GM12878 (cell line): Measurements from ENCODE around the gene SGSH. TPM values are rescaled to one million over a fixed set of nuclear protein-coding genes. Genes with fewer than 3 reads are reported as not detected.

ENCODE experiments used
- ATAC-seq: fragments of 200-7000 bp; cut with Tn5 transposase; 3 replicates; pipeline ENCODE4 v1.9.1; 2020; ENCODE audit warnings: mild to moderate bottlenecking, moderate library complexity
- BruUV-seq: library from RNA; stranded (reverse); fragments of 400-500 nt; replicated peaks from 2 replicates; lab custom pipeline; 2021; lab: Mats Ljungman, UMichigan
- CTCF ChIA-PET: fragments of 300-600 bp; sonication (Branson Sonifier 250); formaldehyde crosslinking; extraction: SDS; loops from one replicate; lab custom pipeline; 2021; ENCODE audit warnings: inconsistent platforms; lab: Yijun Ruan, JAX
- POLR2A ChIA-PET: fragments of 350-600 bp; formaldehyde crosslinking; extraction: SDS; loops from one replicate; lab custom pipeline; 2021; ENCODE audit warnings: inconsistent platforms; lab: Charles Lee
- RAD21 ChIA-PET: fragments of 300-600 bp; sonication (Branson Sonifier 250); formaldehyde crosslinking; loops from one replicate; lab custom pipeline; 2023; ENCODE audit warnings: antibody characterized with exemption; ENCODE audit not compliant: unreplicated experiment; lab: Charles Lee
- SMC1A ChIA-PET: fragments of 300-600 bp; sonication (Branson Sonifier 250); formaldehyde crosslinking; loops from one replicate; lab custom pipeline; 2023; ENCODE audit not compliant: unreplicated experiment, uncharacterized antibody; lab: Charles Lee
- DNase-seq: peaks from one replicate; pipeline ENCODE4 v3.0.0-alpha.2; 2011; ENCODE audit warnings: low read depth, low spot score
- FAIRE-seq: peaks from 3 replicates; lab custom pipeline; 2011; peaks lifted over from hg19 to GRCh38; lab: Jason Lieb, UNC
- H2AFZ ChIP-seq: 2 replicates; pipeline ENCODE4 v1.6.0; 2011; ENCODE audit warnings: low read depth, low read length, control low read depth; ENCODE audit not compliant: control insufficient read depth
- H3K27ac ChIP-seq: 2 replicates; pipeline ENCODE4 v1.5.1; 2011; ENCODE audit warnings: control low read depth; ENCODE audit not compliant: control insufficient read depth, insufficient read depth
- H3K27me3 ChIP-seq, 2 experiments: replicated peaks in 1 of 2; 2 replicates each; pipeline versions ENCODE4 v1.6.0 to v1.6.1; 2011; ENCODE audit warnings: low read length in 1 of 2; ENCODE audit not compliant: control insufficient read depth in 2 of 2, insufficient read depth in 2 of 2
- H3K36me3 ChIP-seq, 2 experiments: 2 replicates each; pipeline ENCODE4 v1.5.1; 2011; ENCODE audit warnings: low read length in 1 of 2; ENCODE audit not compliant: control insufficient read depth in 2 of 2, insufficient read depth in 2 of 2
- H3K4me1 ChIP-seq: 2 replicates; pipeline ENCODE4 v1.6.1; 2011; ENCODE audit warnings: mild to moderate bottlenecking, low read length, moderate library complexity, mixed read lengths; ENCODE audit not compliant: control insufficient read depth, insufficient read depth
- H3K4me2 ChIP-seq: 2 replicates; pipeline ENCODE4 v1.6.0; 2011; ENCODE audit warnings: control low read depth; ENCODE audit not compliant: control insufficient read depth, insufficient read depth
- H3K4me3 ChIP-seq: fragments of 200-600 bp; sonication (generic); 2 replicates; pipeline ENCODE4 v1.5.1; 2016
- H3K79me2 ChIP-seq: 2 replicates; pipeline ENCODE4 v1.6.0; 2011; ENCODE audit warnings: low read length; ENCODE audit not compliant: control insufficient read depth, insufficient read depth
- H3K9ac ChIP-seq: 2 replicates; pipeline ENCODE4 v1.8.0; 2011; ENCODE audit warnings: low read length, control low read depth, mixed read lengths; ENCODE audit not compliant: control insufficient read depth, insufficient read depth
- H3K9me3 ChIP-seq: replicated peaks from 3 replicates; pipeline ENCODE4 v1.5.1; 2011; ENCODE audit warnings: mild to moderate bottlenecking, low read length; ENCODE audit not compliant: control insufficient read depth, insufficient read depth
- H4K20me1 ChIP-seq: 2 replicates; pipeline ENCODE4 v1.6.0; 2011; ENCODE audit not compliant: control insufficient read depth, insufficient read depth
- CREM ChIP-seq: IDR thresholded peaks from 2 replicates; pipeline ENCODE4 v1.6.1; 2014; ENCODE audit warnings: antibody characterized with exemption, low read depth
- HSF1 ChIP-seq: fragments of 150-350 bp; IDR thresholded peaks from 2 replicates; pipeline ENCODE4 v1.6.1; 2014; ENCODE audit warnings: mild to moderate bottlenecking, low read depth, low read length
- IKZF1 ChIP-seq: fragments of 450-650 bp; conservative IDR thresholded peaks from 2 replicates; pipeline ENCODE4 v1.6.1; 2017; ENCODE audit warnings: antibody characterized with exemption, mild to moderate bottlenecking
- JUND ChIP-seq: IDR thresholded peaks from 2 replicates; pipeline ENCODE4 v1.6.1; 2012; ENCODE audit warnings: low read depth, mild to moderate bottlenecking, low read length, improper control_type of control experiment, moderate library complexity
- NFXL1 ChIP-seq: fragments of 450-650 bp; IDR thresholded peaks from 2 replicates; pipeline ENCODE4 v1.6.1; 2017; ENCODE audit warnings: antibody characterized with exemption, mild to moderate bottlenecking, borderline replicate concordance
- NFYA ChIP-seq: IDR thresholded peaks from 2 replicates; pipeline ENCODE4 v1.6.1; 2011; ENCODE audit warnings: low read depth, mild to moderate bottlenecking, low read length, improper control_type of control experiment, borderline replicate concordance
- PML ChIP-seq: IDR thresholded peaks from 2 replicates; pipeline ENCODE4 v1.6.1; 2012; ENCODE audit warnings: low read length, inconsistent platforms
- POLR2A ChIP-seq: IDR thresholded peaks from 2 replicates; pipeline ENCODE4 v1.6.1; 2011; ENCODE audit warnings: low read depth, mild to moderate bottlenecking, low read length
- POLR2AphosphoS2 ChIP-seq: IDR thresholded peaks from 2 replicates; pipeline ENCODE4 v1.6.1; 2011; ENCODE audit warnings: low read depth, mild to moderate bottlenecking, low read length, improper control_type of control experiment, moderate library complexity
- RB1 ChIP-seq: fragments of 450-650 bp; formaldehyde crosslinking; IDR thresholded peaks from 2 replicates; pipeline ENCODE4 v1.6.1; 2017; ENCODE audit warnings: mild to moderate bottlenecking, borderline replicate concordance
- SKIL ChIP-seq: fragments of 450-650 bp; IDR thresholded peaks from 2 replicates; pipeline ENCODE4 v1.6.1; 2017; ENCODE audit warnings: mild to moderate bottlenecking, low read depth, inconsistent platforms; ENCODE audit not compliant: poor library complexity, severe bottlenecking
- SPI1 ChIP-seq: IDR thresholded peaks from 2 replicates; pipeline ENCODE4 v1.6.1; 2011; ENCODE audit warnings: low read depth, mild to moderate bottlenecking, low read length, moderate library complexity, borderline replicate concordance; ENCODE audit not compliant: insufficient read depth
- STAT3 ChIP-seq: IDR thresholded peaks from 2 replicates; pipeline ENCODE4 v1.6.1; 2011; ENCODE audit warnings: low read depth, low read length, improper control_type of control experiment
- SUPT20H ChIP-seq: IDR thresholded peaks from 2 replicates; pipeline ENCODE4 v1.6.1; 2011; ENCODE audit warnings: low read depth, mild to moderate bottlenecking, low read length, moderate library complexity, borderline replicate concordance; ENCODE audit not compliant: control insufficient read depth
- SUZ12 ChIP-seq: fragments of 200-600 bp; sonication (generic); IDR thresholded peaks from one replicate; pipeline ENCODE4 v1.6.1; 2018; ENCODE audit warnings: antibody characterized with exemption, mild to moderate bottlenecking; ENCODE audit not compliant: unreplicated experiment
- TBL1XR1 ChIP-seq: IDR thresholded peaks from 2 replicates; pipeline ENCODE4 v1.6.1; 2012; ENCODE audit warnings: low read depth, low read length, improper control_type of control experiment
- TCF3 ChIP-seq: IDR thresholded peaks from 2 replicates; pipeline ENCODE4 v1.6.1; 2012; ENCODE audit warnings: low read depth, mild to moderate bottlenecking, low read length, borderline replicate concordance; ENCODE audit not compliant: insufficient read depth
- ZNF24 ChIP-seq: fragments of 450-650 bp; IDR thresholded peaks from 2 replicates; pipeline ENCODE4 v1.6.1; 2017; ENCODE audit warnings: antibody characterized with exemption, mild to moderate bottlenecking
- WGBS: methylation state at CpG from one replicate; pipeline ENCODE4 v1.1.6; 2016; ENCODE audit warnings: low lambda C conversion rate; ENCODE audit not compliant: insufficient replicate concordance, insufficient coverage; ENCODE audit errors: missing lambda C conversion rate; 5-methylcytosine and 5-hydroxymethylcytosine counted together
- in situ Hi-C: fragments of 300-500 bp; cut with MboI; formaldehyde crosslinking; loops from 9 replicates; pipeline ENCODE4 v1.14.3; 2018; ENCODE audit warnings: mixed read lengths
- intact Hi-C: fragments of 100-400 bp; cut with micrococcal nuclease; formaldehyde crosslinking; loops from one replicate; pipeline ENCODE4 v1.14.2; 2022; ENCODE audit not compliant: unreplicated experiment
- polyA plus RNA-seq, 11 experiments: library from polyadenylated mRNA; depleted of rRNA in 4 of 11; unstranded in 6 of 11; stranded (reverse) in 5 of 11; fragments of >200 nt; fragmentation: Nextera tagmentation in 4 of 11; fragmentation: Illumina TruSeq in 1 of 11; extraction: Ambion mirVana in 4 of 11; extraction: Trizol in 1 of 11; gene quantifications; 1 replicate in 1 of 11; 2 replicates in 10 of 11; pipeline versions ENCODE4 v1.2.1 to v1.2.3, GENCODE V29; 2011 to 2016; ENCODE audit warnings: inconsistent platforms in 2 of 11, missing spikeins in 2 of 11, low read depth in 1 of 11
- total RNA-seq, 4 experiments: library from RNA; depleted of rRNA in 3 of 4; stranded (reverse); fragments of >200 nt in 3 of 4; fragmentation: Illumina TruSeq in 1 of 4; extraction: Trizol in 1 of 4; gene quantifications; 2 replicates each; pipeline versions ENCODE4 v1.2.1 to v1.2.3, GENCODE V29; 2013 to 2021
- TF ChIP-seq, protein P1 (sequence below): IDR thresholded peaks from 2 replicates; pipeline ENCODE4 v1.6.1; 2011; ENCODE audit warnings: borderline replicate concordance, low read depth, mild to moderate bottlenecking, moderate library complexity, low read length; ENCODE audit not compliant: insufficient read depth, poor library complexity, severe bottlenecking

SGSH gene
- total and polyA plus RNA-seq, 10 of the 15 experiments (the other 5 are each of a cell fraction or from before 2014, with no cell fraction given) = 0.13 to 17.2 (median 6.0) TPM

DNA sequence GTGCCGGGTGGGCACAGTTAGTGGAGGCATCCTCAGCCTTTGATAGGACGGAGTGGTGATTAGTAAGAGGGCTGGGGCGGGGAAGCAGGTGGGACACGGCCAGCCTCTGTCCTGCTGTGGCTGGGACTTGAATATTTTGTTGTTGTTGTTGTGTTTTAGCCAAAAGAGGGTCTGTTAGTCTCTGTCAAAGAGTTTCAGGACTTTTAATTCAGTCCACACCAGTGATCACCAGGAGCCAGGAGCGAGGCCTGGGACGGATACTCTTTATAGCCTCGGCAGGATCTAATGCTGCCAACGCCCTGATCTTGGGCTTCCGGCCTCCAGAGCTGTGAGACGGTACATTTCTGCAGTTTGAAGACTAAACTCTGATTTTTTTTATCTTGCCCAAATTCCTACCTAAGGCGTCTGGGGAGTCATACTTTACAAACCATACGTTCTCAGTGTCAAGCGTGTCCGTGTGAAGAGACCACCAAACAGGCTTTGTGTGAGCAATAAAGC is 37.6 kb upstream of the SGSH start:
- no peaks in the 10 kb centered on the region for H3K9me3 ChIP-seq
- BruUV-seq = no TSS peak
- no peaks in the 10 kb centered on the region for H3K36me3 ChIP-seq
- 0 out of 2 replicates have a peak overlapping the region, but pooled peaks have one; percentile 3 for H3K4me2 ChIP-seq
- POLR2A ChIA-PET = interaction anchor here (1.7 kb wide), 1 partner anchor 39 kb away, joined by 5 read pairs; no protein-coding TSS in a partner anchor
- H3K9ac ChIP-seq = no peak overlapping the region; the same call in 1 of the 2 replicates
- WGBS = 69% methylated on average over 14 of the region's 14 CpGs
- no peaks in the 10 kb centered on the region for H3K27me3 ChIP-seq
- H3K4me3 ChIP-seq = no peak overlapping the region
- TF ChIP-seq ZNF24 = no peak
- no peak for TF ChIP-seq NFXL1
- TF ChIP-seq IKZF1 = no peak
- TF ChIP-seq TCF3 = no peak
- no peak for TF ChIP-seq CREM
- no peak for TF ChIP-seq RB1
- no peak for TF ChIP-seq PML
- TF ChIP-seq NFYA = no peak
- no peak for TF ChIP-seq TBL1XR1
- no peak for TF ChIP-seq JUND
- TF ChIP-seq POLR2A = no peak
- TF ChIP-seq SPI1 = no peak
- TF ChIP-seq HSF1 = no peak
- TF ChIP-seq, protein P1, sequence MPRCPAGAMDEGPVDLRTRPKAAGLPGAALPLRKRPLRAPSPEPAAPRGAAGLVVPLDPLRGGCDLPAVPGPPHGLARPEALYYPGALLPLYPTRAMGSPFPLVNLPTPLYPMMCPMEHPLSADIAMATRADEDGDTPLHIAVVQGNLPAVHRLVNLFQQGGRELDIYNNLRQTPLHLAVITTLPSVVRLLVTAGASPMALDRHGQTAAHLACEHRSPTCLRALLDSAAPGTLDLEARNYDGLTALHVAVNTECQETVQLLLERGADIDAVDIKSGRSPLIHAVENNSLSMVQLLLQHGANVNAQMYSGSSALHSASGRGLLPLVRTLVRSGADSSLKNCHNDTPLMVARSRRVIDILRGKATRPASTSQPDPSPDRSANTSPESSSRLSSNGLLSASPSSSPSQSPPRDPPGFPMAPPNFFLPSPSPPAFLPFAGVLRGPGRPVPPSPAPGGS = no peak
- TF ChIP-seq SUZ12 = no peak
- TF ChIP-seq POLR2AphosphoS2 = no peak
- TF ChIP-seq SUPT20H = no peak
- TF ChIP-seq SKIL = no peak
- no peak for TF ChIP-seq STAT3
- H2AFZ ChIP-seq = no peak overlapping the region; the same call in 1 of the 2 replicates
- H3K4me1 ChIP-seq = peaks cover 56% of the 10 kb centered on the region
- H4K20me1 ChIP-seq = no peaks in the 10 kb centered on the region
- peaks cover 14% of the 10 kb centered on the region for H3K79me2 ChIP-seq
- intact Hi-C loops (no loop called here), in situ Hi-C loops (no loop called here)
- FAIRE-seq = no peak
- RAD21 ChIA-PET = no interaction called here
- no peak for ATAC-seq
- CTCF ChIA-PET = interaction anchor here (0.6 kb wide), 1 partner anchor 352 kb away, joined by 3 read pairs; no protein-coding TSS in a partner anchor
- no peak for DNase-seq
- SMC1A ChIA-PET = interaction anchor here (1.0 to 1.8 kb wide), 2 partner anchors 13 to 61 kb away, joined by 3 to 6 read pairs; no protein-coding TSS in a partner anchor
- peak overlapping the region; percentile 69 for H3K27ac ChIP-seq
